K562 (cell line): ENCODE data around the gene COA7. TPM values are rescaled to one million over a fixed set of nuclear protein-coding genes. Genes with fewer than 3 reads are reported as not detected.

Experiments used
- BCL6 ChIP-seq: fragments of 250-450 bp; sonication (Bioruptor Pico); IDR thresholded peaks from 2 replicates; pipeline ENCODE4 v1.4.0; 2020
- BHLHE40 ChIP-seq: IDR thresholded peaks from 2 replicates; pipeline ENCODE4 v1.6.1; 2011; ENCODE audit warnings: low read length, improper control_type of control experiment
- EHMT2 ChIP-seq: fragments of 450-650 bp; IDR thresholded peaks from 2 replicates; pipeline ENCODE4 v1.6.1; 2018; ENCODE audit warnings: antibody characterized with exemption
- ETV5 ChIP-seq: sonication (generic); formaldehyde crosslinking; IDR thresholded peaks from 2 replicates; pipeline ENCODE4 v1.4.0; 2020; ENCODE audit warnings: low read depth, mild to moderate bottlenecking, missing genetic modification reagents
- FOSL1 ChIP-seq: fragments of 200-800 bp; sonication (Bioruptor generic); conservative IDR thresholded peaks from 2 replicates; pipeline ENCODE4 v1.6.1; 2016; ENCODE audit warnings: missing genetic modification characterization, missing compliant biosample characterization
- GTF2E2 ChIP-seq: fragments of 200-800 bp; sonication (Bioruptor generic); IDR thresholded peaks from 2 replicates; pipeline ENCODE4 v1.6.1; 2016; ENCODE audit warnings: missing genetic modification characterization, missing compliant biosample characterization
- MAZ ChIP-seq, 2 experiments: fragments of 450-650 bp in 1 of 2; sonication (generic) in 1 of 2; formaldehyde crosslinking; IDR thresholded peaks in 1 of 2; conservative IDR thresholded peaks in 1 of 2; 2 replicates each; pipeline versions ENCODE4 v1.4.0 to v1.5.0; 2020; ENCODE audit warnings: mild to moderate bottlenecking in 1 of 2, missing genetic modification reagents in 1 of 2
- POLR2G ChIP-seq: fragments of 200-400 bp; formaldehyde crosslinking; IDR thresholded peaks from 2 replicates; pipeline ENCODE4 v1.6.1; 2017; ENCODE audit warnings: low read depth, mild to moderate bottlenecking, antibody characterized with exemption, low read length, moderate library complexity
- SETDB1 ChIP-seq: IDR thresholded peaks from one replicate; pipeline ENCODE4 v1.6.1; 2012; ENCODE audit warnings: low read length, control low read depth, inconsistent platforms
- SOX6 ChIP-seq: fragments of 450-650 bp; IDR thresholded peaks from 2 replicates; pipeline ENCODE4 v1.6.1; 2014; ENCODE audit warnings: mild to moderate bottlenecking
- SREBF2 ChIP-seq: sonication (generic); formaldehyde crosslinking; IDR thresholded peaks from 2 replicates; pipeline ENCODE4 v1.4.0; 2020; ENCODE audit warnings: mild to moderate bottlenecking, missing genetic modification reagents
- ZBED1 ChIP-seq: IDR thresholded peaks from 2 replicates; pipeline ENCODE4 v1.6.1; 2014
- ZNF121 ChIP-seq: sonication (generic); formaldehyde crosslinking; conservative IDR thresholded peaks from 2 replicates; pipeline ENCODE4 v1.8.0; 2022; ENCODE audit warnings: missing genetic modification reagents
- ZNF75A ChIP-seq: fragments of 450-650 bp; formaldehyde crosslinking; IDR thresholded peaks from 2 replicates; pipeline ENCODE4 v1.4.0; 2020; ENCODE audit warnings: mild to moderate bottlenecking
- polyA plus RNA-seq, 8 experiments: library from polyadenylated mRNA; depleted of rRNA in 4 of 8; stranded (reverse) in 5 of 8; unstranded in 3 of 8; fragments of >200 nt; fragmentation: Nextera tagmentation in 2 of 8; fragmentation: Illumina TruSeq in 1 of 8; extraction: Ambion mirVana in 2 of 8; extraction: Trizol in 1 of 8; gene quantifications; 2 replicates each; pipeline versions ENCODE4 v1.2.1 to v1.2.3, GENCODE V29; 2011 to 2014; ENCODE audit warnings: inconsistent platforms in 1 of 8, missing spikeins in 1 of 8
- total RNA-seq, 7 experiments: library from RNA; depleted of rRNA in 6 of 7; stranded (reverse); fragments of >200 nt in 6 of 7; fragmentation: Illumina TruSeq in 2 of 7; extraction: Trizol in 2 of 7; gene quantifications; 2 replicates each; pipeline versions ENCODE4 v1.2.1 to v1.2.3, GENCODE V29; 2011 to 2021; ENCODE audit warnings: low replicate concordance in 1 of 7
- TF ChIP-seq, protein P1 (sequence below): fragments of 450-650 bp; IDR thresholded peaks from 2 replicates; pipeline ENCODE4 v1.6.1; 2016; ENCODE audit warnings: mild to moderate bottlenecking
- TF ChIP-seq, protein P2 (sequence below): sonication (generic); formaldehyde crosslinking; IDR thresholded peaks from 2 replicates; pipeline ENCODE4 v1.5.0; 2020; ENCODE audit warnings: missing genetic modification reagents
- TF ChIP-seq, protein P3 (sequence below): sonication (generic); formaldehyde crosslinking; IDR thresholded peaks from 2 replicates; pipeline ENCODE4 v1.8.0; 2022; ENCODE audit warnings: mild to moderate bottlenecking, missing genetic modification reagents
- TF ChIP-seq, protein P4 (sequence below): sonication (generic); formaldehyde crosslinking; IDR thresholded peaks from 2 replicates; pipeline ENCODE4 v1.4.0; 2020; ENCODE audit warnings: mild to moderate bottlenecking, missing genetic modification reagents

Gene COA7
- total and polyA plus RNA-seq, 9 of the 15 experiments (the other 6 are each of a cell fraction or from before 2014, with no cell fraction given), result 19.4 to 82.8 (median 51.0) TPM

DNA sequence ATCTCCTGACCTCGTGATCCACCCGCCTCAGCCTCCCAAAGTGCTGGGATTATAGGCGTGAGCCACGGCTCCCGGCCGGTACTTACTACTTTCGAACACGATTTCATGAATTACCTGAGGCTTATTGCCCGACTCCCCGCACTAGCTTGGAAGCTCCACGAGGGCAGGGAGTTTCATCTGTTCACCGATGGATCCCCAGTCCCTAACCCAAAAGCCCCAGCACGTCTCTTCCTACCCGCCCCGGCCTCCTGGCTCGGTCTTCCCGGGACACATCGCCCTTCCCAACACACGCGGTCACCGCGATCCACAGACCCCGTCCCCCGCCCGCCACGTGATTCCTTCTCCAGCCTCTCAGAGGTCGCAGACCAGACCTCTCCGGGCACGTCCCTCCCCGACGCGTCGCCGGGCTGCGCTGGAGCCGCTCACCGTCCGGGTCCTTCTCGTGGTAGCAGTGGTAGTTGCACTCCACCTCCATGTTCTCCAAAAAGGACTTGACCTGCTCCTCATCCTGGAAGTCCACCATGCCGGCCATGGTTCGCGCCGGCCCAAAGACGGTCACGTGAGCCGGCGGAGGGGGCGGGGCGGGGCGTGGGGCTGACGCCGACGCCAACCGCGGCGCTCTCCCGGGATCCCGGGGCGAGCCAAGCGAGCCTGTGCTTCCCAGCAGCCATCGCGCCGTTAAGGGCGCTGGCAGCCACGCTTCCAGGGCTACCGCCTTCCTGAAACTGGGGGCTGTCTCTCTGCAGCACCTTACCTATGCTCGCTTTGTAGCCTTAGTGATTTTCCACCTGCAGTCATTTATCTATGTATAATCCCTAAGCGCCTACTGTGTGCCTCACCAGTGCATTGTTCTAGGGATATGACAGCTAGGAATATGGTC, at the start of gene COA7 (continued):
- TF ChIP-seq EHMT2 (no peak), ZBED1 (peak; percentile 86; the same call in 1 of the 2 replicates), ZNF75A (CRISPR knock-in tag) (no peak), ZNF121 (peak; percentile 3; the same call in 1 of the 2 replicates), SETDB1 (no peak), FOSL1 (peak; percentile 25; the same call in 1 of the 2 replicates), GTF2E2 (tag) (peak; percentile 92; the same call in 1 of the 2 replicates), BCL6 (CRISPR knock-in tag) (no peak), MAZ (CRISPR knock-in tag; conservative IDR thresholded peaks at IDR 0.05 in 1 of 2, IDR thresholded peaks at IDR 0.05 in 1 of 2) (peak; percentile 82 to 93), BHLHE40 (peak; percentile 97), POLR2G (peak; percentile 91), SREBF2 (peak; percentile 94; the same call in 1 of the 2 replicates), SOX6 (peak; percentile 61; the same call in 1 of the 2 replicates), ETV5 (peak; percentile 75)
- TF ChIP-seq, protein P1, sequence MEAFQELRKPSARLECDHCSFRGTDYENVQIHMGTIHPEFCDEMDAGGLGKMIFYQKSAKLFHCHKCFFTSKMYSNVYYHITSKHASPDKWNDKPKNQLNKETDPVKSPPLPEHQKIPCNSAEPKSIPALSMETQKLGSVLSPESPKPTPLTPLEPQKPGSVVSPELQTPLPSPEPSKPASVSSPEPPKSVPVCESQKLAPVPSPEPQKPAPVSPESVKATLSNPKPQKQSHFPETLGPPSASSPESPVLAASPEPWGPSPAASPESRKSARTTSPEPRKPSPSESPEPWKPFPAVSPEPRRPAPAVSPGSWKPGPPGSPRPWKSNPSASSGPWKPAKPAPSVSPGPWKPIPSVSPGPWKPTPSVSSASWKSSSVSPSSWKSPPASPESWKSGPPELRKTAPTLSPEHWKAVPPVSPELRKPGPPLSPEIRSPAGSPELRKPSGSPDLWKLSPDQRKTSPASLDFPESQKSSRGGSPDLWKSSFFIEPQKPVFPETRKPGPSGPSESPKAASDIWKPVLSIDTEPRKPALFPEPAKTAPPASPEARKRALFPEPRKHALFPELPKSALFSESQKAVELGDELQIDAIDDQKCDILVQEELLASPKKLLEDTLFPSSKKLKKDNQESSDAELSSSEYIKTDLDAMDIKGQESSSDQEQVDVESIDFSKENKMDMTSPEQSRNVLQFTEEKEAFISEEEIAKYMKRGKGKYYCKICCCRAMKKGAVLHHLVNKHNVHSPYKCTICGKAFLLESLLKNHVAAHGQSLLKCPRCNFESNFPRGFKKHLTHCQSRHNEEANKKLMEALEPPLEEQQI, result peak; percentile 48; the same call in 1 of the 2 replicates
- TF ChIP-seq, protein P2, sequence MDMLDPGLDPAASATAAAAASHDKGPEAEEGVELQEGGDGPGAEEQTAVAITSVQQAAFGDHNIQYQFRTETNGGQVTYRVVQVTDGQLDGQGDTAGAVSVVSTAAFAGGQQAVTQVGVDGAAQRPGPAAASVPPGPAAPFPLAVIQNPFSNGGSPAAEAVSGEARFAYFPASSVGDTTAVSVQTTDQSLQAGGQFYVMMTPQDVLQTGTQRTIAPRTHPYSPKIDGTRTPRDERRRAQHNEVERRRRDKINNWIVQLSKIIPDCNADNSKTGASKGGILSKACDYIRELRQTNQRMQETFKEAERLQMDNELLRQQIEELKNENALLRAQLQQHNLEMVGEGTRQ (CRISPR knock-in tag), result peak; percentile 95
- TF ChIP-seq, protein P3, sequence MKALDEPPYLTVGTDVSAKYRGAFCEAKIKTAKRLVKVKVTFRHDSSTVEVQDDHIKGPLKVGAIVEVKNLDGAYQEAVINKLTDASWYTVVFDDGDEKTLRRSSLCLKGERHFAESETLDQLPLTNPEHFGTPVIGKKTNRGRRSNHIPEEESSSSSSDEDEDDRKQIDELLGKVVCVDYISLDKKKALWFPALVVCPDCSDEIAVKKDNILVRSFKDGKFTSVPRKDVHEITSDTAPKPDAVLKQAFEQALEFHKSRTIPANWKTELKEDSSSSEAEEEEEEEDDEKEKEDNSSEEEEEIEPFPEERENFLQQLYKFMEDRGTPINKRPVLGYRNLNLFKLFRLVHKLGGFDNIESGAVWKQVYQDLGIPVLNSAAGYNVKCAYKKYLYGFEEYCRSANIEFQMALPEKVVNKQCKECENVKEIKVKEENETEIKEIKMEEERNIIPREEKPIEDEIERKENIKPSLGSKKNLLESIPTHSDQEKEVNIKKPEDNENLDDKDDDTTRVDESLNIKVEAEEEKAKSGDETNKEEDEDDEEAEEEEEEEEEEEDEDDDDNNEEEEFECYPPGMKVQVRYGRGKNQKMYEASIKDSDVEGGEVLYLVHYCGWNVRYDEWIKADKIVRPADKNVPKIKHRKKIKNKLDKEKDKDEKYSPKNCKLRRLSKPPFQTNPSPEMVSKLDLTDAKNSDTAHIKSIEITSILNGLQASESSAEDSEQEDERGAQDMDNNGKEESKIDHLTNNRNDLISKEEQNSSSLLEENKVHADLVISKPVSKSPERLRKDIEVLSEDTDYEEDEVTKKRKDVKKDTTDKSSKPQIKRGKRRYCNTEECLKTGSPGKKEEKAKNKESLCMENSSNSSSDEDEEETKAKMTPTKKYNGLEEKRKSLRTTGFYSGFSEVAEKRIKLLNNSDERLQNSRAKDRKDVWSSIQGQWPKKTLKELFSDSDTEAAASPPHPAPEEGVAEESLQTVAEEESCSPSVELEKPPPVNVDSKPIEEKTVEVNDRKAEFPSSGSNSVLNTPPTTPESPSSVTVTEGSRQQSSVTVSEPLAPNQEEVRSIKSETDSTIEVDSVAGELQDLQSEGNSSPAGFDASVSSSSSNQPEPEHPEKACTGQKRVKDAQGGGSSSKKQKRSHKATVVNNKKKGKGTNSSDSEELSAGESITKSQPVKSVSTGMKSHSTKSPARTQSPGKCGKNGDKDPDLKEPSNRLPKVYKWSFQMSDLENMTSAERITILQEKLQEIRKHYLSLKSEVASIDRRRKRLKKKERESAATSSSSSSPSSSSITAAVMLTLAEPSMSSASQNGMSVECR (CRISPR knock-in tag), result peak; percentile 90
- TF ChIP-seq, protein P4, sequence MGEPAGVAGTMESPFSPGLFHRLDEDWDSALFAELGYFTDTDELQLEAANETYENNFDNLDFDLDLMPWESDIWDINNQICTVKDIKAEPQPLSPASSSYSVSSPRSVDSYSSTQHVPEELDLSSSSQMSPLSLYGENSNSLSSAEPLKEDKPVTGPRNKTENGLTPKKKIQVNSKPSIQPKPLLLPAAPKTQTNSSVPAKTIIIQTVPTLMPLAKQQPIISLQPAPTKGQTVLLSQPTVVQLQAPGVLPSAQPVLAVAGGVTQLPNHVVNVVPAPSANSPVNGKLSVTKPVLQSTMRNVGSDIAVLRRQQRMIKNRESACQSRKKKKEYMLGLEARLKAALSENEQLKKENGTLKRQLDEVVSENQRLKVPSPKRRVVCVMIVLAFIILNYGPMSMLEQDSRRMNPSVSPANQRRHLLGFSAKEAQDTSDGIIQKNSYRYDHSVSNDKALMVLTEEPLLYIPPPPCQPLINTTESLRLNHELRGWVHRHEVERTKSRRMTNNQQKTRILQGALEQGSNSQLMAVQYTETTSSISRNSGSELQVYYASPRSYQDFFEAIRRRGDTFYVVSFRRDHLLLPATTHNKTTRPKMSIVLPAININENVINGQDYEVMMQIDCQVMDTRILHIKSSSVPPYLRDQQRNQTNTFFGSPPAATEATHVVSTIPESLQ (CRISPR knock-in tag), result peak; percentile 96
